AG04450 (cell line): Measurements from ENCODE around the gene TPST1. TPM values are rescaled to one million over a fixed set of nuclear protein-coding genes. Genes with fewer than 3 reads are reported as not detected.
"Not testable (repeated sequence)": the region's sequence is repeated elsewhere in the genome, so short reads cannot be mapped to it uniquely, and the experiment has no call there.

Source experiments
- CTCF ChIA-PET: fragments of 300-600, 350-600 bp; formaldehyde crosslinking; extraction: SDS; loops from one replicate; lab custom pipeline; 2022; ENCODE audit warnings: antibody characterized with exemption, inconsistent platforms; lab: Charles Lee
- POLR2A ChIA-PET: fragments of 350-600 bp; formaldehyde crosslinking; extraction: SDS; loops from one replicate; lab custom pipeline; 2021; ENCODE audit warnings: antibody characterized with exemption, inconsistent platforms; lab: Yijun Ruan, JAX
- DNase-seq: peaks from one replicate; pipeline ENCODE4 v3.0.0-alpha.2; 2011; ENCODE audit warnings: low read depth, low spot score
- H3K27ac ChIP-seq: one replicate; pipeline ENCODE4 v1.5.1; 2012; ENCODE audit warnings: low read depth, low read length, control low read depth
- H3K27me3 ChIP-seq: one replicate; pipeline ENCODE4 v1.6.0; 2012; ENCODE audit warnings: low read length; ENCODE audit not compliant: control insufficient read depth, insufficient read depth
- H3K4me3 ChIP-seq: 2 replicates; pipeline ENCODE4 v1.5.1; 2011; ENCODE audit warnings: mild to moderate bottlenecking, low read depth, low read length, control low read depth
- H3K9me3 ChIP-seq: 2 replicates; pipeline ENCODE4 v1.5.1; 2012; ENCODE audit warnings: low read length; ENCODE audit not compliant: control insufficient read depth, insufficient read depth
- polyA plus RNA-seq: library from polyadenylated mRNA; depleted of rRNA; stranded (reverse); fragments of >200 nt; gene quantifications from 2 replicates; pipeline ENCODE4 v1.2.3, GENCODE V29; 2011; rRNA removed
- small RNA-seq: library from RNA; depleted of rRNA; stranded (forward); fragments of <200 nt; gene quantifications from one replicate; pipeline ENCODE3, GENCODE V24; 2012; ENCODE audit warnings: low read depth; ENCODE audit not compliant: insufficient read length
- TF ChIP-seq, protein P1 (sequence below): IDR thresholded peaks from 2 replicates; pipeline ENCODE4 v1.5.1; 2011; ENCODE audit warnings: low read depth, low read length, control low read depth, inconsistent platforms

The TPST1 gene
- polyA plus RNA-seq, 1 experiment, result 129 TPM

DNA sequence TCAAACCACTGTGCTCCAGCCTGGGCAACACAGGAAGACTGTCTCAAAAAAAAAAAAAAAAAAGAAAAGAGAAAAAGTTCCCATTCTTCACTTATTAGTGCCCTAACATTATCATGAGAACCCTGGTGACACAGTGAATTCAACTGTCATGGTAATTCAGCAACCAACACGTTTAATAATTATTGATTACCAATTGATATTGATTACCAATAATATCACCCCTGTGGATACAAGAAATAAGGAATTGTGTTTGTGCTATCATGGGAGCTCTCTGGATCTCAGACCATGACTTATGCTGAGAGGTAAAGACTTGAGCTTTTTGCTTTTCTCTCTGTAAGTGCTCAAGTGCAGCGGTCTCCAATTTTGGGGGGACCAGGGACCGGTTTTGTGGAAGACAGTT is 195.3 kb downstream of the TPST1 start:
- no peak for DNase-seq
- POLR2A ChIA-PET, result no interaction called here
- CTCF ChIA-PET, result no interaction called here
- Histone ChIP-seq H3K27ac (no peak overlapping the region), H3K9me3 (peaks cover 13% of the 10 kb centered on the region), H3K4me3 (no peak overlapping the region), H3K27me3 (no peaks in the 10 kb centered on the region)
- TF ChIP-seq, protein P1, sequence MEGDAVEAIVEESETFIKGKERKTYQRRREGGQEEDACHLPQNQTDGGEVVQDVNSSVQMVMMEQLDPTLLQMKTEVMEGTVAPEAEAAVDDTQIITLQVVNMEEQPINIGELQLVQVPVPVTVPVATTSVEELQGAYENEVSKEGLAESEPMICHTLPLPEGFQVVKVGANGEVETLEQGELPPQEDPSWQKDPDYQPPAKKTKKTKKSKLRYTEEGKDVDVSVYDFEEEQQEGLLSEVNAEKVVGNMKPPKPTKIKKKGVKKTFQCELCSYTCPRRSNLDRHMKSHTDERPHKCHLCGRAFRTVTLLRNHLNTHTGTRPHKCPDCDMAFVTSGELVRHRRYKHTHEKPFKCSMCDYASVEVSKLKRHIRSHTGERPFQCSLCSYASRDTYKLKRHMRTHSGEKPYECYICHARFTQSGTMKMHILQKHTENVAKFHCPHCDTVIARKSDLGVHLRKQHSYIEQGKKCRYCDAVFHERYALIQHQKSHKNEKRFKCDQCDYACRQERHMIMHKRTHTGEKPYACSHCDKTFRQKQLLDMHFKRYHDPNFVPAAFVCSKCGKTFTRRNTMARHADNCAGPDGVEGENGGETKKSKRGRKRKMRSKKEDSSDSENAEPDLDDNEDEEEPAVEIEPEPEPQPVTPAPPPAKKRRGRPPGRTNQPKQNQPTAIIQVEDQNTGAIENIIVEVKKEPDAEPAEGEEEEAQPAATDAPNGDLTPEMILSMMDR, result no peak

DNA sequence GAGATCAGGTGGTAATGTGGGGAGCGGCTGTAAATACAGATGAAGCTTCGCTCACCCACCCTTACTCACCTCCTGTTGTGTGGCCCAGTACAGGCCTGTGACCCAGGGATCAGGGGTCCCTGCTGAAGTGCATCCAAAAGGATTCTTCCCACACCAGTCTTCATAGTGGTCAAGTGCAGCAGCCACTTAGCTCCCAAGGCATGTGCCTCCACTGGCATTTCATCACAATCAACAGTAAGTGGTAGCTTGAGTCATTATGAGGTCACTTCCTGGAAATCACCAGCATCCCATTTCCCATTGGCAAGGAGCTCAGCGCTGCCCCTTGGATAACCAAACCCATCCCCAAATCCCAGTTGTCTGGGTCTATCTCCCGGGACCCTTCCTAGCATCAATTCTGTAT is 196.0 kb downstream of the TPST1 start:
- peaks cover 13% of the 10 kb centered on the region for H3K9me3 ChIP-seq
- H3K27ac ChIP-seq, DNase-seq, CTCF ChIA-PET, H3K27me3 ChIP-seq, H3K4me3 ChIP-seq, POLR2A ChIA-PET: not testable (repeated sequence)

DNA sequence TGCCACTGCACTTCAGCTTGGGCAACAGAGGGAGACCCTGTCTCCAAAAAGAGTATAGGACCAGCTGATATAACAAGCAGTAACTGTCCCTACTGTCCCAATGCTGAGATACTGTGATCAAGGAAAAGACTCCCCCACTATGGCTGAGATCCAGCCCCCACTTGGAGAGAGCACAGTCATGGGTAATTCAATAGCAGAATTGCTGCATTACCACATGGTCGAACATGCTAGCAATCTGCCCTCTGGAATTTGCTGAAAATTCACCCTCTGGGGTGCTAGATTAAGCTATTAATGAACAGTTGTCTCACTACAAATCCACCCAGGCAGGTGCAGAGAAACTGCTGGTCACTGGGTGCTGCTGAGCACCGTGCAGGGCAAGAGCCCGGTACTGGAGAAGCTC is 196.8 kb downstream of the TPST1 start:
- CTCF ChIA-PET, H3K27ac ChIP-seq, H3K4me3 ChIP-seq, POLR2A ChIA-PET, H3K27me3 ChIP-seq, DNase-seq: not testable (repeated sequence)
- peaks cover 13% of the 10 kb centered on the region for H3K9me3 ChIP-seq

DNA sequence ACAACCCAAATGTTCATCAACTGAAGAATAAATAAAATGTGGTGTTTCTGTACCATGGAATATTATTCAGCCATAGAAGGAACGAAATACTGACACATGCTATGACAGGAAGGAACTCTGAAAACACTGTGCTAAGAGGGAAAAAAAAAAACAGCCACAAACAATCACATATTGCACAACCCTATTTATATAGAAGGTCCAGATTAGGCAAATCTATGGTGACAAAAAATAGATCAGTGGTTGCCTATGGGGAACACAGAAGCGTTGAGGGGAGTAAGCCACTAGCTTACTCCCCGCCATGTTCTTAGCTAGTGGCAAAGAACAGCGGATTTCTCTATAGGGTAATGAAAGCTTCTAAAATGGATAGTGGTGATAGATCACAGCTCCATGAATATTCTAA is 198.4 kb downstream of the TPST1 start:
- ChIA-PET CTCF (no interaction called here), POLR2A (interaction anchor here (0.6 kb wide), 1 partner anchor 55 kb away, joined by 3 read pairs; no protein-coding TSS in a partner anchor)
- DNase-seq, result no peak
- Histone ChIP-seq H3K9me3 (peaks cover 13% of the 10 kb centered on the region), H3K27me3 (no peaks in the 10 kb centered on the region), H3K4me3 (no peak overlapping the region), H3K27ac (no peak overlapping the region)
- TF ChIP-seq, protein P1, result no peak

DNA sequence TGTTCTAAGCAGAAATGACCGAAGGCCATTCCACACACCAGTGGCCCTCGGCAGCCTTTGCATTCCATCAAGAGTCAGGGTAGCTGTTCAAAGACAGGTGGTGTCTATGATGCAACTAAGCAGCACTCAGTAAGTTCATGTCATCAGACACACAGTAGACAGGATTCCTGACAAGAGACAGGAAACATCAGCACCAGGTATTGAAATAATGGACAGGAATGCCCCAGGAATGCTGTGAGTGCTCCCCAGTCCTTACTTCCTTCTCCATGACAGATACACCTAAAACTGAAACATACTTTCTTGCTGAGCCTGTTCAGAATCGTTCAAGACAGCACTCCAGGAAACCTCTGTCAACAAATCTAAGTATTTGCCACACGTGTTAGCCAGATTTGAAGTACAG is 204.4 kb downstream of the TPST1 start:
- H3K27ac ChIP-seq, result no peak overlapping the region
- H3K27me3 ChIP-seq, result no peaks in the 10 kb centered on the region
- peaks cover 15% of the 10 kb centered on the region; the same call in 1 of the 2 replicates for H3K9me3 ChIP-seq
- DNase-seq, result no peak
- CTCF ChIA-PET, result no interaction called here
- H3K4me3 ChIP-seq, result no peak overlapping the region
- POLR2A ChIA-PET, result no interaction called here
- TF ChIP-seq, protein P1, result no peak

Small RNA genes within 50 kb of the gene (small RNA-seq; reads per million reads assigned to genes)
- gene RNU6-313P, result not detected

Other genes with a start within 250 kb of the TPST1 start
- gene GUSB, start 223.1 kb upstream of the TPST1 start, polyA plus RNA-seq, result 49.3 and 53.9 TPM in 2 replicates
- 20.2 and 25.9 TPM in 2 replicates for gene ASL, start 129.5 kb upstream of the TPST1 start, polyA plus RNA-seq
- gene CRCP, start 90.5 kb upstream of the TPST1 start, polyA plus RNA-seq, result 26.0 and 28.5 TPM in 2 replicates